Suprapubic skin (tissue), 4 donors: Measurements from ENCODE around the gene IQCK.

Source experiments
- EP300 ChIP-seq: sonication (generic); formaldehyde crosslinking; IDR thresholded peaks from one replicate; pipeline ENCODE4 v1.6.1; 2017; ENCODE audit warnings: antibody characterized with exemption
- POLR2A ChIP-seq, 2 donors: fragments of 450-650 bp; IDR thresholded peaks; one replicate each; pipeline ENCODE4 v1.6.1; 2017; ENCODE audit warnings: antibody characterized with exemption in 2 of 2, mild to moderate bottlenecking in 2 of 2, moderate library complexity in 2 of 2
- POLR2AphosphoS5 ChIP-seq, 3 donors: sonication (generic); formaldehyde crosslinking; IDR thresholded peaks; one replicate each; pipeline ENCODE4 v1.6.1; 2017; ENCODE audit warnings: antibody characterized with exemption in 3 of 3
- TF ChIP-seq, protein P1 (sequence below), 2 donors: fragments of 200-600 bp in 1 of 2; fragments of 450-650 bp in 1 of 2; sonication (generic) in 1 of 2; IDR thresholded peaks; one replicate each; pipeline ENCODE4 v1.5.1; 2016 to 2019; ENCODE audit warnings: antibody characterized with exemption in 2 of 2, mild to moderate bottlenecking in 1 of 2, moderate library complexity in 1 of 2

DNA sequence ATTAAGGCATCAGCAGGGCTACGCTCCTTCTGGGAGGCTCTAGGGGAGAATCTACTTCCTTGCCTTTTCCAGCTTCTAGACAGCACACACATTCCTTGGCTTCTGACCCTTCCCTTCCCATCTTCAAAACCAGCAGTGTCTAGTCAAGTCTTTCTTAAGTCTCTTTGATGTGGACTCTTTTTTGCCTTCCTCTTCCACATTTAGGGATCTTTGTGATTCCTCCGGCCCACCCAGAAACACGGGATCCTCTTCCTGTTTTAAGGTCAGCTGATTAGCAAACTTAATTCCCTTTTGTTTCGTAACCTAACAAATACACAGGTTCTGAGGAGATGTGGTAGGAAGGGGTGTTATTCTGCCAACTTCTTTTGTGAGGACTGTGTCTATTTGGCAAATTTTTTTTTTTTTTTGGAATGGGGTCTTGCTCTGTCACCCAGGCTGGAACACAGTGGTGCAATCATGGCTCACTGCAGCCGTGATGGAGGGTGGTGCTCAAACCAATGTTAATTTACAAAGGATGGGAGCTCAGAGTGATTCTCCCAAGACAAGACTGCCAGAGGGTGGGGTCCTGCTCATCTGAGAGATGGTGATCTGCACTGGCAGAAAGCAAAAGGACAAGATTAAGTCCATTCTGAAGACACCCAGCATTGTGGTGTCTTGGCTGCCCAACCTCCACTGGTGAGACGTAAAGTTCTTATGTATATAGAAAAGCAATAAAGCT is 14.7 kb upstream of the IQCK start:
- TF ChIP-seq EP300 (no peak), POLR2AphosphoS5 (IDR thresholded peaks at IDR 0.05) (no peak), POLR2A (IDR thresholded peaks at IDR 0.05) (no peak)
- TF ChIP-seq, protein P1, sequence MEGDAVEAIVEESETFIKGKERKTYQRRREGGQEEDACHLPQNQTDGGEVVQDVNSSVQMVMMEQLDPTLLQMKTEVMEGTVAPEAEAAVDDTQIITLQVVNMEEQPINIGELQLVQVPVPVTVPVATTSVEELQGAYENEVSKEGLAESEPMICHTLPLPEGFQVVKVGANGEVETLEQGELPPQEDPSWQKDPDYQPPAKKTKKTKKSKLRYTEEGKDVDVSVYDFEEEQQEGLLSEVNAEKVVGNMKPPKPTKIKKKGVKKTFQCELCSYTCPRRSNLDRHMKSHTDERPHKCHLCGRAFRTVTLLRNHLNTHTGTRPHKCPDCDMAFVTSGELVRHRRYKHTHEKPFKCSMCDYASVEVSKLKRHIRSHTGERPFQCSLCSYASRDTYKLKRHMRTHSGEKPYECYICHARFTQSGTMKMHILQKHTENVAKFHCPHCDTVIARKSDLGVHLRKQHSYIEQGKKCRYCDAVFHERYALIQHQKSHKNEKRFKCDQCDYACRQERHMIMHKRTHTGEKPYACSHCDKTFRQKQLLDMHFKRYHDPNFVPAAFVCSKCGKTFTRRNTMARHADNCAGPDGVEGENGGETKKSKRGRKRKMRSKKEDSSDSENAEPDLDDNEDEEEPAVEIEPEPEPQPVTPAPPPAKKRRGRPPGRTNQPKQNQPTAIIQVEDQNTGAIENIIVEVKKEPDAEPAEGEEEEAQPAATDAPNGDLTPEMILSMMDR (IDR thresholded peaks at IDR 0.05): no peak
